HFF-Myc (cell line): ENCODE data around the gene SLC7A6OS.
"Not testable (repeated sequence)": the region's sequence is repeated elsewhere in the genome, so short reads cannot be mapped to it uniquely, and the experiment has no call there.

Source experiments
- DNase-seq: peaks from one replicate; pipeline ENCODE4 v3.0.0-alpha.2; 2011; ENCODE audit warnings: low read depth; ENCODE audit errors: extremely low read depth
- H3K4me3 ChIP-seq: replicated peaks from 2 replicates; pipeline ENCODE4 v1.5.1; 2011; ENCODE audit warnings: low read depth, mild to moderate bottlenecking, control low read depth, low read length
- TF ChIP-seq, protein P1 (sequence below): IDR thresholded peaks from 2 replicates; pipeline ENCODE4 v1.5.1; 2012; ENCODE audit warnings: mild to moderate bottlenecking, low read depth, low read length, control low read depth; ENCODE audit errors: missing control alignments

Gene SLC7A6OS

DNA sequence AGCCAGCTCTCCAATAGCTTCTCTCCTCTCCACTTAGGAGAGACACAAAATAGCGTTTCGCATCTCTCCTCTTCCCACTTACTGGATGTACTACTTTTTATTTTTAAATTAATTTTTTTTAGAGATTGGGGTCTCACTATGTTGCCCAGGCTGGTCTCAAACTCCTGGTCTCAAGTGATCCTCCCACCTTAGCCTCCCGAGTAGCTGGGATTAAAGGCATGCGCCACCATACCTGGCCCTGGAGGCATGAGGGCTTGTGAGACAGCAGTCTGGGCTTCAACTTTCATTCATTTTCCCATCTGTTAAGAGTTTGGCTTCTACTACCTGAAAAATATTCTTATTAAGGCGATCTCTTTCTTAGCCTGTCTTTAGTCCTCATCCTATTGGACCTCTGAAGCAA, 18.3 kb downstream of the SLC7A6OS start:
- TF ChIP-seq, protein P1, sequence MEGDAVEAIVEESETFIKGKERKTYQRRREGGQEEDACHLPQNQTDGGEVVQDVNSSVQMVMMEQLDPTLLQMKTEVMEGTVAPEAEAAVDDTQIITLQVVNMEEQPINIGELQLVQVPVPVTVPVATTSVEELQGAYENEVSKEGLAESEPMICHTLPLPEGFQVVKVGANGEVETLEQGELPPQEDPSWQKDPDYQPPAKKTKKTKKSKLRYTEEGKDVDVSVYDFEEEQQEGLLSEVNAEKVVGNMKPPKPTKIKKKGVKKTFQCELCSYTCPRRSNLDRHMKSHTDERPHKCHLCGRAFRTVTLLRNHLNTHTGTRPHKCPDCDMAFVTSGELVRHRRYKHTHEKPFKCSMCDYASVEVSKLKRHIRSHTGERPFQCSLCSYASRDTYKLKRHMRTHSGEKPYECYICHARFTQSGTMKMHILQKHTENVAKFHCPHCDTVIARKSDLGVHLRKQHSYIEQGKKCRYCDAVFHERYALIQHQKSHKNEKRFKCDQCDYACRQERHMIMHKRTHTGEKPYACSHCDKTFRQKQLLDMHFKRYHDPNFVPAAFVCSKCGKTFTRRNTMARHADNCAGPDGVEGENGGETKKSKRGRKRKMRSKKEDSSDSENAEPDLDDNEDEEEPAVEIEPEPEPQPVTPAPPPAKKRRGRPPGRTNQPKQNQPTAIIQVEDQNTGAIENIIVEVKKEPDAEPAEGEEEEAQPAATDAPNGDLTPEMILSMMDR = no peak
- H3K4me3 ChIP-seq = no peak overlapping the region
- no peak for DNase-seq

DNA sequence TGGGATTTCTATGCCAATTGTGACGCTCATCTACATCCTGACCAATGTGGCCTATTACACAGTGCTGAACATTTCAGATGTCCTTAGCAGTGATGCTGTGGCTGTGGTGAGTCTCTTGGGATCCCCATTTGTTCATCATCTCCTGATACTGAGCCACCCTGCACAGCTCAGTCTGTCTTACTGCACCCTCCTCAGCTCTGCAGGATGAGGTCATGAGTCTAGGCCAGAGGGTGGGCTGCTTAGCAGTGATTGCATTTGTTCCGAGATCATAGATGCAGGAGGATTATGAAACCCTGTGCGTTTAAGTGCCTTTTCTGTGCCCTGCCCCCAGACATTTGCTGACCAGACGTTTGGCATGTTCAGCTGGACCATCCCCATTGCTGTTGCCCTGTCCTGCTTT, 19.5 kb downstream of the SLC7A6OS start:
- no peak for DNase-seq
- TF ChIP-seq, protein P1 = no peak
- H3K4me3 ChIP-seq = no peak overlapping the region

DNA sequence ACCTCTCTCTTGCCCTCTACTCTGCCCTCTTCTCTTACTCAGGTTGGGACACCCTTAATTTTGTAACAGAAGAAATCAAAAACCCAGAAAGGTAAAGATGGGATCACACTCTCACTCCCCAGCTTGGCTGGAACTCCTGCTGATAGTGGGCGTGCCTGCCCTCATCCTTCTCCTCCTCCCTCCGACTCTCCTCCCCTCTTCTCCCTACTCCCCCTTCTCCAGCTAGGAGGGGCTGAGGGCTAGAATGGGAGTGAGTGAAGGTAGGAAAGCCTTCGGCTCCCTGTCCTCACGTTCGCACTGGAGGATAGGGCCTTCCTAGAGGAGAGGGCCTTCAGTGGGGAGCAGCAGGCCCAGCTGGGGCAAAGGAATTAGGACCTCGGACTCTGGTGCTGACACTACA, 20.3 kb downstream of the SLC7A6OS start:
- no peak for DNase-seq
- H3K4me3 ChIP-seq = no peak overlapping the region
- TF ChIP-seq, protein P1 = no peak

DNA sequence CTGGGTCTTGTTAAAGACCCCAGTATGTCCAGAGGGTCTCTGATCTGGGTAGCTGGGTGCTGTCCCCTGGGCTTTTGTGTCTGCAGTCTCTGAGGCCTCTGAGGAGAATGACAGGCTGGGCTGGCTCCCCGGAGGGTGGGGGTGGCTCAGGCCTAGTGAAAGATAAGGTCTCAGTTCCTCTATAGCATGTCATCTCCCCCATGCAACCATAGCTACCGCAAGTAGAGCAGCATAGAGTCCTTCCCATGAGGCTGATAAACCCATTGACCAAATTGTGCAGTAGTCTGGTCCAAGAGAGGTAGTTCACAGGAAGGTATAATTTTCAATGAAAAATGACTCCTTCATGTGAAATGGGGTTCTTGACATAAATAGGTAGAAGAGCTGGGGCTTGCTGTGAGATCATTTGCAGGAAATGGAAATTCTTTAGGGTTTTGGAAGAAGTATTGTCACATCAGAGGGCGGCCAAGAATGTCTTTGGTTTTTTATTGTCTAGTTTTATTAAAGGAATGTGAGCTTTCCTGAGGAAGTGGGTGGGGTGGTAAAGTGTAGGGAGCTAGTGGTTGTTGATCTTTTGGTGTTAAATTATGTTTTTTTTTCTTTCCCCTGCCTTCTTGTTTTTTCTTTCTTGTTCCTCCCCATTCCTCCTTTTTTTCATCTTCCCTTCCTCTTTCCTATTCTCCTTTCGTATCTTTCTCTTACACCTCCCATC, 21.0 kb downstream of the SLC7A6OS start:
- TF ChIP-seq, protein P1 = no peak
- H3K4me3 ChIP-seq = no peak overlapping the region
- no peak for DNase-seq

DNA sequence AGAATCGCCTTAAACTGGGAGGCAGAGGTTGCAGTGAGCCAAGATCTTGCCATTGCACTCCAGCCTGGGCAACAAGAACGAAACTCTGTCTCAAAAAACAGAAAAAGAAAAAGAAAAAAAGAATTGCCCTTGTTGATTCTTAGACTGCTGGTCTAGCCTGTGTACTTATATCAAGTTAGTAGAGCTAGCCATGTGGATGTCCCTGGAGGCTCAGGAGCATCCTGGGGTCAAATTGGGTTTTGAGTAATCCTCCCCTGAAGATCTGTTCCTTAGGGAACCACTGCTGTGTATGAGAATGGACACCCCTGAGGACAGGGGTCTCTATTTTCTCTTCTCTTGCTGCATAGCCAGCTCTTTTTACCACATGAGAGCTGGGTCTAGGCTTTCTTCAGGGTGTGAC, 21.5 kb downstream of the SLC7A6OS start:
- TF ChIP-seq, protein P1 = no peak

DNA sequence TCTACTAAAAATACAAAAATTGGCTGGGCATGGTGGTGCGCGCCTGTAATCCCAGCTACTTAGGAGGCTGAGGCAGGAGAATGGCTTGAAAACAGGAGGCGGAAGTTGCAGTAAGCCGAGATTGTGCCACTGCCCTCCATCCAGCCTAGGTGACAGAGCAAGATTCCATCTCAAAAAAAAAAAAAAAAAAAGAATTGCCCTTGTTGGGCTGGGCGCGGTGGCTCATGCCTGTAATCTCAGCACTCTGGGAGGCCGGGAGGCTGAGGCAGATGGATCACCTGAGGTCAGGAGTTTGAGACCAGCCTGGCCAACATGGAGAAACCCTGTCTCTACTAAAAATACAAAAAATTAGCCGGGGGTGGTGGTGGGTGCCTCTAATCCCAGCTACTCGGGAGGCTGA, 21.9 kb downstream of the SLC7A6OS start:
- not testable (repeated sequence) for DNase-seq, H3K4me3 ChIP-seq

More for the DNA sequence above, 21.5 kb downstream of the SLC7A6OS start:
- no peak for DNase-seq
- H3K4me3 ChIP-seq = no peak overlapping the region

DNA sequence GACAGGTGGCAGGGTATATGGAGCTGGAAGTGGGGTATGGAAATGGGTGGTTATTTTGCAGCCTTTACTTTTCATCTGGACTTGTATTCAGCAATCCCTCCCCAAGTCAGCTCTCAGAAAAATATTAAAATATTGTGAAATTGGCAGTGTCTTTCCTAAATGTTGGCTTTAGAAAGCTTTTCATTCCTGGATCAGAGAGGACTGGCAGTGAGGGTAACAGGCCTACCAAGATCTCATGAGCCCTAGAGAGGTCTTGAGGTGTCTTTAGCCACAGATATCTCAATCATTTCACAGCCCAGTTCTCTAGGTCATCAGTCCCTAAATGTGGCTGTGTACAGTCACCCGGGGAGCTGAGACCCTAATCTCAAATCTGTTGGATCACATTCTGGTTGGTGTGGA, 22.5 kb downstream of the SLC7A6OS start:
- TF ChIP-seq, protein P1 = no peak
- H3K4me3 ChIP-seq = no peak overlapping the region
- DNase-seq = no peak
